SW480 (cell line): ENCODE data around the gene ABLIM2.

Source experiments
- DNase-seq: peaks from one replicate; pipeline ENCODE4 v3.0.0-alpha.2; 2016; ENCODE audit warnings: low spot score

The ABLIM2 gene

DNA sequence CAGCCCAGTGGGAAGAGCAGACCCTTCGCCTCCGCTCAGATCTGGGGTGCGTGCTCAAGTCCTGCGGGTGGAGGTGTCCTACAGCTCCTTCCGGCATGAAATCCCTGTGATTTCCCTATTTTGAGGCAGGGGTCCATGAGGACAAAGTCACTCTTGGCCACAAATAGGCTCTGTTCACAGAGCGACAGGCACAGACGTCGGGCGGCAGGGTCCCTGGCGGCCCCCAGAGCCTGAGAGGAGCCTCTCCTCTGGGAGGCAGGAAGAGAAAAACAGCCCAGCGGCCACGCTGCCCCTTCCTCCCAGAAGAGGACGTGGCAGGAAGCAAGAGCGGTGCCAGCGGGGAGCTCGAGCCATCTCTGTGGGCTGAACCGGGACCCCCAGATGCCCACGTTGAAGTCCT lies 38.7 kb downstream of the ABLIM2 start:
- DNase-seq: no peak

DNA sequence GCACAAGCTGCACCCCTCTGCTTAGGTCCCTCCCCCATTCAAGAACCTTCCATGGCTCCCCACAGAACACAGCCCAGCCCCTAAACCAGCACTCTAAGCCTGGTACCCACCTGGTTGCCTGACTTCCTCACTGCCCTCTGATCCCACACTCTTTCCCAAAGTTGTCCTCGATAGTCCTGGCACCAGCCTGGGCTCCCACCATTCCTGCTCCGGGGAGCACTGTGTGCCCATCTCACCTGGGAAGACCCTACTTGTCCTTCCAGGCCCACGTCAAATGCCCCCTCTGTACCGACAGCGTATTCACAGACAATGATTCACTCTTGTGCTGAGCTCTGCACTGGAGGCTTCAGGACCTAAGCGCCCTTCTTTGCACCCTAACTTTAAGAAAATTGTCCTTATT lies 40.1 kb downstream of the ABLIM2 start:
- no peak for DNase-seq

DNA sequence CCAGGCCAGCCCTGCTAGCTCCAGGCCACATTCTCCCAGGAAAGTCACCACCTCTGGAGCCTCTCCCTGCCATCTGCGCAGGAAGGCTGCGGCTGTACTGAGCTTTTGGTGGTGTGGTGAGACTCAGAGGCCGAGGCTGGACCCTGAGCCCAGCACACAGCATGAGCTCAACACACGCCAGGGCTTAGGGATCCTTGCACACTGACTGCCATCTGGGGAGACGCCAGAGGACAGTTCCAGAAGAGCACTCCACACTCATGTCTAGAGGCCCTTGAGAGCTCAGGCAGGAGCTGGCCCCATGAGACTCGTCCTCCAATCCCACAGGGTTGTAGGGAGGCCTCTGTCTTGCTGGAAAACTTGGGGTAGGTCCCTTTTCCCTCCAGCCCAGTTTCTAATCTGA lies 40.6 kb downstream of the ABLIM2 start:
- no peak for DNase-seq

DNA sequence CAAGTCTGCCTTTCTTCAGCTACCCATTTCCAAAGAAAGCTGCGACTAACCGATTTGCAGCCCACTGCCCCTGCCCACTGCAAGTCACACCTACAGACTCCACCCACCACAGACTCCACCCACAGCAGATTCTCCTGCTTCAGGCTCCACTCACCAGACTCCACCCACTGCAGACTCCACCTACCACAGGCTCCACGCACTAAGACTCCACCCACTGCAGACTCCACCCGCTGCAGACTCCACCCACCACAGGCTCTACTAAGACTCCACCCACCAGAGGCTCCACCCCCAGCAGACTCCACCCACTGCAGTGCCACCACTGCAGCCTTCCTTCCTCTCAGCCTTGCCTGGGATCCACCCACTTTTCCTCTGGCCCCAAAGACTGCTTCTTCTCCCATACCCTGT lies 41.3 kb downstream of the ABLIM2 start:
- DNase-seq: peak; percentile 69

DNA sequence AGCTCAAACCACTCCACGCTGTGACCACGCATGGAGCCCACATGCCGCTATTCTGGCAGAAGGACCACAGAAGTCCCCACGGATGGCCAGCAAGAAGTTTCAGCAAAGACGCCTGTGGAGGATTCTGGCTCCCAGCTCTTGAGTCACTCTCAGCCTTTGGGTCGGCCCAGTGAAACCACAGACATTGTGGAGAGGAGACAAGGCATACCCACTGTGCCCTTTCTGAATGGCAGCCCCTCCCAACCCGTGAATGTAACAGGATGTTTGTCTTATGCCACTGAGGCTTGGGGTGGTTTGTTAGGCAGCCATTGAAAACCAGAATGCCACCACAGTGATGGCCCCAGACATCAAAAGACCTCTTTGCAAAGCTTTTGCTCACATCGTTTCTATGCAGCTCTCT lies 42.7 kb downstream of the ABLIM2 start:
- no peak for DNase-seq

DNA sequence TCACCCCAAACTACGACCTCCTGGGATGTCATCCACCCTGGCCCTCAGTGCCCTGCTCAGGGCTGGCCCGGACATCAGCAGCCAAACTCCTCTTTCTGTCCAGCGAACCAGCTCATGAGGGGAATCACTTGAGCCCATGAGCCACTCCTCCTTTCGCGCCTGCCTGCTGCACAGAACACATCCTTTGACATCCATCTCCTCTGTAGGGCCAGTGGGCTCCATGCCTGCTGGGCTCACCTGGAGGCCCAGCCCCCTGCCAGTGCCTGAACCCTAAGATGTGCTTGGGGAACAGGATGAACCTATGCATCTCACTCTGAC lies 43.5 kb downstream of the ABLIM2 start:
- no peak for DNase-seq

DNA sequence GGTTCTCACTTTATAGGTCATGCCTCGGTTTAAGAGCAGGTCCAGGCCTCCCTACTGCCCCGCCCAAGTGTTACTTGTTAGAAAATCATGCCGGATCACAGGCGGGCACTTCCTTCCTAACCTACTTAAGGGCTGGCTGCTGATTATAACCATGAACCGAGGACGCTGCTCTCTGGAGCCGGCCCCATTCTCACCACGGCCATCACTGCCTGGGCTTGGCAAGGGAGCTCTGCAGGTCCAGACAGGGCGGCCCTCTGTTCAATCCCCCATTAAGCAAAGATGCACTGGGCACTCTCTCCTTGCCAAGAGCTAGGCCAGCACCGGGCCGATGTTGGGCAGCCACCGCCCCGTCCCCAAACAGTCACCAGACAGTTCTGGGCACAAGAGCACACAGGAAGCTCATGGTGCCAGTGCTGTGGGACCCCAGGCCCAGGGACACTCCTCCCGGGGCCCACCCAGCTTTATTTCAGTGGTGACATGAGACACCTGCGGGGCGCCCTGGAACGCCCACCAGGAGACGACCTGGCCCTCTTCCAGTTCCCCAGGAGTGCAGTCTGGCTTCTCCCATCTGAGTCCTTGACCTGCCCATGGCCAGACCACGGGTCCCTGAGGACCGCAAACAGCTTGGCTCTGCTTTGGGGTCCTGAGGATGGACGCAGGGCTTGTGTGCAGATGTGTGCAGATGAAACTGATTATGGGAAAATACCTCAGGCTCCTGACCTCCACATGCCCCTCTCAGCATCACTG lies 44.0 kb downstream of the ABLIM2 start:
- DNase-seq: no peak

DNA sequence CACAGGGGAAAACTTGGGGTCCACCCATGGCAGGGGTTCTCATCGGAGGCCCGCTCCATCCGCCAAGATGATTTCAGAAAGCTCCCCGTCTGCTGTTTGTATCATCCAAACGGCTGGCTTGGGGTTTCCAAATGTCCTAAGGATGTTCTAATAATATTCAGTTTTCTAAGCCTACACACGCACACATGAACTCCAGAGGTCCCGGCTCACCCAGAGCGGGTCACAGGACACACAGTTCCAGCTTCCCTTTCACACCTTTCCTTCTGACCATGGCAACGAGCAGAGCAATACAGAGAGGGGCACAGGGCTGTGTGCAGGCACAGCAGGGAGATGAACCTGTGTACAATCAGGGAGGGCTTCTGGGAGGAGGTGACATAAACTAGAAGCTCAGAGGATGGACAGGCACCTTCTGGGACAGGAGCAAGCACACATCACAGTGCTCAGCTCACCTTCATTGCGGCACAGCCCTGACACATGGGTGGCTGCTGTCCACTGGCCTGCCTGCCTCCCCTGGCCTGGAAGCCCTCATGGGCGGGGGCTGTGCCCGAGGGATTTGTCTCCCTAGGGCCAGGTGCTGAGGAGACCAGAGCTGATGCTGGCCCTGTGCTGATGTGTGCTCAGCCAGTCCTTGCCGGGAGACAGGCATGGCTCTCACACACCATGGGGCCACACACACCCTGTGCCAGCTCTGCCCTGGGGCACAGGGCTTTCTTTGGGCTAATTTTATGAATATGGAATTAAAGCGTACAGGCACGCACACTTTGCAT lies 44.8 kb downstream of the ABLIM2 start:
- no peak for DNase-seq

DNA sequence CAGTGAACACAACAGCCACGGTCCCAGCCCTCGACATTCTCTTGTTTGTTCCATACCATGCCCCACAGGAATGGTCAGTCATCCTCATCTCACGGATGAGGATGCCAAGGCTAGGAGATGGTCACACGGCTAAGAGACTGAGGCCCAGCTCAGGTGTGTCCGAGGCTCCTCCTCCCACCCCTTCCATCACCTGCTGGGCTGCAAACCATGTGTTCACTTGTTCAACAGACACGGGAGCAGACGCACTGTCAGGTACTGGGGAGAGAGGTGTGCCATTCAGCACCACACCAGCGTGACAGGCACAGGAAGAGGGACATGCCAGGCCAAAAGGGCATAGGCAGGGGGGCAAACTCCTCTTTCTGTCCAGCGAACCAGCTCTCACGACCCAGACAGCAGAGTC lies 45.9 kb downstream of the ABLIM2 start:
- no peak for DNase-seq

DNA sequence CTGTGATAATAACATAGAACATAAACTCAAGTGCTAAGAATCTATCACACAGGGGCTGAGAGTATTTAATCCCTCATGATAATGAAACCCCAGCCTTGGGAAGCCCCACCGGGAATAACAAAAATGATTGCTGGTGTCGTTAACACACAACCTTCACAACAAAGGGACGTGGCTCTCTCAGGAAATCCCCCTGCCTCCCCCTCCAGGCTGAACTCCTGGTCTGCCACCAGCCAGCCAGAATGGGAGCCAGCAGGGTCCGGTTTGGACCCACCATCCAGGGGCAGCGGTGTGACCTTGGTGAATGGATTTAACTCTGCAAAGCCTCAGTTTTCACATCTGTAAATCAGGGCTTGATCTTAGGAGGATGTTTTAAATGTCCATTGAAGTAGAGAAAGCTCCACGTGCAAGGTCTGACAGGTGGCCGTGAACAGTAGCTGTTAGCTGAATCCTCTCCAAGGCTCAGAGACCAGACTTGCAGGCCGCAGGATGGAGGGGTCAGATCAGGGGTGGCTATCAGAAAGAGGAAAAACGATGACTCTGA lies 46.5 kb downstream of the ABLIM2 start:
- no peak for DNase-seq

DNA sequence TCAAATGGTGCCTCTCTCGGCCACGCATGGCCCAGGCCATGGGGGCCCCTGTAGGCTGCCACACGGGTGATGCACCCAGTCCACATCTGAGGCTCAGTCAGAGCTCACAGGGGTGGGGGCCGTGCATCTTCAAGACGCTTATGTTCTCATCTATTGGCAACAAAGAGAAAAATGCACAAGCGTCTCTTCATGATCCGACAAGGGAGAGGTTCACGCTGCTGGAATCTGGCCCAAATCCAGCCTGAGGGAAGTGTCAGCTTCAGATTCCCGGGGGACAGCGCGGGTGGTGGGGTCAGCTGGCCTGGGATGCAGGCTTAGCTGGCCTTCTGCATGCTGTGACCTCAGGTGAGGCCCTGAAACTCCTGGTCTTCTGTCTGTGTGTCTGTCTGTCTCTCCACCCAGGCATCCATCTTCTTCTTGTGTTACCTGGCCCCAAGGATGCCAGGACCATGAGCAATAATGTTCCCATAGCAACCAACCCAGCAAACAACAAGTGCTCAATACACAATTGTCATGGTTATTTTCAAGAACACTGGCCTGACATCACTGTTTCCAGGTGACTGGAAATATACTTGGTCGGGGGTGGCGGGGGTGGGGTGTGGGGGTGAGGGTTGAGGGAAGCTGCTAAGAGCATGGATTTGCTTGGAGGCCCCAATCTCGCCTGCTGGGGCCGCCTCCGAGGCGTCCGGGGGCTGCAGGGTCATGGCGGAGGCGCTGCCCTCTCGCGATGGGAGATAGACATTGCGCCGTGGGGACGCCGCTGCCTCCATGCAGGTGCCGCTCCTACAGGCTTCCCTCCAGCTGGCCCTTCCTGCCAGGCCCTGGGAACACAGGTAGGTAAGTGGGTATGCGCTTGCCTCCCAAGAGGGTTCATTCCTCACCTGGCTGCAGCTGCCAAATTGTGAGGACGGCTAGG lies 48.3 kb downstream of the ABLIM2 start:
- no peak for DNase-seq

DNA sequence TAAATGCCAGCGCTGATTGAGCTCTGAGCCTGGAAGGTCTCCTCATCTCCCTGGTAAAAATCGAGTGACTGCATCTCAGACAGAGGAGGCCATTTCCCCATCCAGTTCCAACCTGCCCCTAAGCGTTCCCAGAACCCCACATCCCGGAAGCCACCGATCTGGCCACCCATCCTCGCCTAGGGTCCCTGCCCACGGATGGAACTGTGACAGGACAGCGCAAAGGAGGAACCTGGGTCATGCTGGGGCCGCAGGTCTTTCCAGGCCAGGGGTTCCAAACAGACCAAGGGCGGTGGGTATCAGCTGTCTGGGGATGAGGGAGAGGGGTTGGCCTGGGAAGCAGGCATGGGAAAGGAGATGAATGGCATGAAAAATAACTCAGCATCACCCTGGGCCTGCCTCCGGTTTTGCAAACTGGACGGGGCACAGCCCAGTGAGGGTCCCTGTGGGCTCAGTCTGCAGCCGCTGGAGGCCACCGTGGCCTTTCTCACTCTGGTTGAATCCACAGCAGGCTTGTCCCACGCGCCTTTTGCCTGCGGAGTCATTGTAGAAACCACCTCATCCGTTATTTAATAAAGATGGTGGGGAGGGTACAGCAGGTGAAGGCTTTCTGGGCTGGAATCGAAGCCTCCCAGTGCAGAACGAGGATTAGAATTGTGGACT lies 49.1 kb downstream of the ABLIM2 start:
- DNase-seq: no peak

DNA sequence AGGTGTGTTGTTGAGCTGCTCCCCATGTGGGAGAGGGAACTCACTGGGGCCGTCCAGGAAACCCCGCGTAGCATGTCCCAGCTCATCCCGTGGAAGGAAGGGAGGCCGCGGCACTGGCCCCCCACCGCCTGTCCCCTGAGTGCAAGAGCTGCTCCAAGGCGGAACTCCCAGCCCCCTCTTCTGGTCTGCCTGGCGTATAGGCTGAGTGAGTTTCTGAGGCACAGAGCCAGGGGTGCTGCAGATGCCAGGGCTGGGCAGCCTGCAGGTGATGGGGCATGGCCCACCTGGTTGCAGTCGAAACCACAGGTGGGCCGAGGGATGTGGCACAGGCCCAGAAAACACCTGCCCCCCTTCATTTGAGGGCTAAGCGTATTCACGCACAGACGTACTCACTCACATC lies 49.6 kb downstream of the ABLIM2 start:
- DNase-seq: no peak

DNA sequence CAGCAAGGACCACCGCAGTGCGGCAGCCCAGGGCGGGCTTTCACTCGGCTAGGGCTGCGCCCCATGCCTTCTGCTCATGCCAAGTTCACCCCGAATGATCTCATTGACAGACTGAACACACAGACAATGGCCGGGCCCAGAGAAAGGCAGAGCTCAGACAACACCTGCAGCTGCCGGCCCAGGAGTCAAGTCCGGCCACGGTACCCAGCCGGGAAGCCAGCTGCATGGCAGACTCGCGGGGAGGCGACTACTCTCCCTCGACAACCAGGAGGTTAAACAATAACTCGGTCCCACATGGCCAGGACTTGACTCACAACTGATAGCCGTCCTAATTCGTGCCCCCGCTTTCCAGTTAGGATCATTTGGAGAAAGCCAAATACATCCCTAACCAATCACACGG lies 50.4 kb downstream of the ABLIM2 start:
- no peak for DNase-seq

DNA sequence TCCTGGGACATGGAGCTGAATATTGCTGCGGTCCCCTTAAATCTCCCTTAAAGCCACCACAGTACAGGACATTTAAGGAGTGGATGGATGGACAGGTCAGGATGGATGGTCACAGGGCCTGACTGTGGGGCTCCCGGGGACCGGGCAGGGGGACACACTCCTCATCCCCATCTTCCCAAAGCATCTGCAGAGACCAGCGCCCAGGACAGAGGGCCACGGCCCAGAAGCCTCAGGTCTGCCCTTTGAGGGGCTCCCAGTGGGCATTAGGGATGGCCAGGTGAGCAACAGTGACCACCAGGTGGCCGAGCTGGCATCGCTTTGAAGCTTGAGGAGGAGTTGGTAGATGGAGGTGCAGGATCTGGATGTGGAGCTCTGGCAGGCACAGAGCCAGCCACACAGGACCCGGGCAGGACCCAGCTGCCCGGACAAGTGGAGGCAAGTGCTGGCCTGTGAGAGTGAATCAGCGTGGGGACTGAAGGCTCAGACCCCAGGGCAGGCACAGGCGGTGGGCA lies 51.4 kb downstream of the ABLIM2 start:
- DNase-seq: no peak

DNA sequence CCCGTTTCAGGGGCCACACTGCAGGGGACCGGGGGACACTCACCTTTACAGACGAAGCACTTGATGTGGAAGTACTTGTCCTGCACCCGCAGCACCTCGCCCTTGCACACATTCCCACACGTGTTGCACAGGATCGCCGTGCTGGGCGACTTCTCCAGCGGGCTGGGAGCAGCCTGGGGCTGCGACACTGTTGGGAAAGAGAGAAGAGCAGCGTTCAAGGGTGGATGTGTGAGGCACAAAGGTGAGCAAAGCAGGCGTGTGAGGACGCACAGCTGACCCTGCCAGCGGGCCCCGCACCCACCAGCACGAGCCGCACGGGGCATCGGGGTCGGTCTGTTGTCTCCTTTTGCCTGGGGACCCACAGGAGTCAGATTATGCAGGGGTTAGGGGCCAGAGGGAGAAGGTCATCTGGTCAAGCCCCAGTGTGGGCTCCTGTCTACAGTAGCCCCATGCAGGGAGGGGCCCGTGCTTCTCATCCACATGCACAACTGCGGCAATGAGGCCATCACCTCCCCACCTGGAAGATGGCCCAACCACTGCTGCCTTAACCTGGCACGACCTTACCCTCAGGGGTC lies 52.1 kb downstream of the ABLIM2 start:
- no peak for DNase-seq

DNA sequence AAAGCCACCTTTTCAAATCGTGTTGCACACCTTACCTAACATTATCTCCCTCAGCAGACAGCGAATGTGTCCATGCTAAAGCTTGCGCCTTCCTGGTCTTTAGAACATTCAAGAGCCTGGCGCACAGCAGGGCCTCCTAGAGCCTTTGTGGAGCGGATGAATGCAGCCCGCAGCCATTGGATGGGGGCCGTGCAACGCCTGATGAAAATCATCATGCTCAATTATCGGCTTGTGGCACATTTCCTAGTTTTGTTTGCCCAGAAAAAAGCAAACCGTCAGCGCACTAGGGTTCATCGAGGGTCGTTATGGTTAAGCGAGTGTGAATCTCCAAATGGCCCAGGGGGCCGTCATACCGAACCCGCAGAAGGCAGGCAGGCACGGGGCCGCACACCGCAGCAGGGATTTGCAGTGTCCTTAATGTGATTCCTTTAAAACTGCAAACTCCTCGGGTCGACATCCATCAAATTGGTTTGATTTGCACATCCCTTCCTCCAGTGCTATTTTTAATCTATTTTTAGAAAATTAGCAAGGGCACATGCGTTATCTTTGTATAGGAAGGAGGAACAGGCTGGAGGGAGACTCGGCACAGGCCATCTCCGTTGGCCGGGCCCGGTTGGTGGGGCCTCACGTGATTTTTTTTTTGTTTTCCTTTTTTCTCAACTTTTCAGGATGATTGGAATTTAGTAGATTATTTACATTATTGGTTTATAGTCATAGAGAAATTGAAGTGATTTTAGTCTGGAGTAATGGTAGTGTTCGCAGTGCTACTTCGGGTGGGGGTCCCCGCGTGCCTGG lies 53.1 kb downstream of the ABLIM2 start:
- no peak for DNase-seq

DNA sequence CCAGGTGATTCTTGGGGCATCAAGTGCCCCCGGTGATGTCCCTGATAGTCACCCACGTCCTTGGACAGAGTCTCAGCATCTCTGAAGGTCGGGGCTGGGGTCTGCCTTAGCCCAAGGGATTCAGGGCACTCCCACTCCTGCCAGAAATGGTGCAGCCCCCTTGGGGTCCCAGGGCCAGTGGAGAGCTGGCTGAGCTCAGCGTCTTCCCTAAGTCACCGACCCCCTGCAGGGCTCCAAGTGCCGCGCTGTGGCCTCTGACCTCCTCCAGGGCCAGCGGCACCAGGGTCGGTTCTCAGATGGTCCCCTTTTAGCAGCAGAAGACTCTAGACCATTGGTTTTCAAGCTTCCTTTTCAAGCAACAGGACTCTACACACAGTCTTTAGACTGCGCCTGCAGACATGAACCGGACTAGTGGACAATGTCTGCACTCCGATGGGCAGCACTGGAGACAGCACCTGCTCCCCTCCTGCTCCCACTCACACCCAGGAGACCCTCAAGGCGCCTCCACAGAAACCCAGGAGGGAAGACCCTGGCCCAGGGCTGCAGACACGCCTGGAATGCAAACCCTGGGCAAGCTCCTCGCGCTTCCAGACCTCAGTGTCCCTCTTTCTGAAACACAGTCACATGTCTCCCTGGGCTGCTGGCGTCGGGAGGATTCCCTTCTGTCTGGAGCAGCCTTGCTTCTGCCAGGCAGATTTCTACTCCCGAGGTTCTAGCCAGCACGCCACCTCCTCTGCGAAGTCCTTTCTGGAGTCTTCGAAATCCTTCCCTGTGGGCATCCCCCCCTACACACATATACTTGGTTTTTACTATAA lies 53.9 kb downstream of the ABLIM2 start:
- DNase-seq: no peak
